Measurements from ENCODE around the gene TUBE1. TPM values are rescaled to one million over a fixed set of nuclear protein-coding genes. Genes with fewer than 3 reads are reported as not detected.
"Not testable (repeated sequence)": the region's sequence is repeated elsewhere in the genome, so short reads cannot be mapped to it uniquely, and the experiment has no call there.

TUBE1 gene
- total RNA-seq, 2 experiments from 2014 or later: 28.2 to 30.8 TPM

- Mint-ChIP-seq H3K9me3 (no peaks in the 10 kb centered on the region), H3K27me3 (peaks cover 3% of the 10 kb centered on the region), H3K4me1 (ENCODE audit: low read depth) (no peaks in the 10 kb centered on the region), H3K36me3 (ENCODE audit: low read depth) (no peaks in the 10 kb centered on the region), H3K27ac (no peak overlapping the region), H3K4me3 (no peak overlapping the region)
- H3K9me3 ChIP-seq (ENCODE audit: control insufficient read depth in 1 of 2, insufficient read depth in 1 of 2, low read length in 2 of 2): no peaks in the 10 kb centered on the region
- no peaks in the 10 kb centered on the region for H3K36me3 ChIP-seq (ENCODE audit: insufficient read depth, low read length)
- ChIA-PET CTCF (interaction anchor here (1.2 kb wide), 1 partner anchor 340 kb away, joined by 3 read pairs; no protein-coding TSS in a partner anchor), POLR2A (no interaction called here)
- TF ChIP-seq CTCF (IDR thresholded peaks at IDR 0.05): no peak
- H3K4me1 ChIP-seq (ENCODE audit: insufficient read depth, low read length): no peaks in the 10 kb centered on the region
- intact Hi-C loops (cut with DNase I, micrococcal nuclease): loop anchor here (10.0 kb wide), 4 partner anchors 55 to 1045 kb away; partner anchors contain the start of gene REV3L (in 1 of the 2)
- ATAC-seq (ENCODE audit: poor library complexity) (no peak), DNase-seq (no peak)
- no peak overlapping the region for H3K4me3 ChIP-seq (ENCODE audit: low read length)
- H3K27me3 ChIP-seq (ENCODE audit: control insufficient read depth in 1 of 2, insufficient read depth in 2 of 2, low read length in 2 of 2): no peaks in the 10 kb centered on the region
- no peak overlapping the region for H3K27ac ChIP-seq (ENCODE audit: low read depth in 1 of 2, low read length in 2 of 2)
Measured at GRCh38 chr6:112049996-112050395, 37.3 kb downstream of the TUBE1 start.

GRCh38 chr6:112049026-112049799 lies 38.1 kb downstream of the TUBE1 start:
- no peaks in the 10 kb centered on the region for H3K4me1 Mint-ChIP-seq (ENCODE audit: low read depth)
- intact Hi-C loops (cut with DNase I, micrococcal nuclease): loop anchor here (10.0 kb wide), 4 partner anchors 54 to 1044 kb away; partner anchors contain the start of gene REV3L (in 1 of the 2)
- H3K36me3 Mint-ChIP-seq (ENCODE audit: low read depth): no peaks in the 10 kb centered on the region
- no peaks in the 10 kb centered on the region for H3K4me1 ChIP-seq (ENCODE audit: insufficient read depth, low read length)
- no peak overlapping the region for H3K27ac Mint-ChIP-seq
- DNase-seq: no peak
- no peak overlapping the region for H3K4me3 ChIP-seq (ENCODE audit: low read length)
- H3K27me3 ChIP-seq (ENCODE audit: control insufficient read depth in 1 of 2, insufficient read depth in 2 of 2, low read length in 2 of 2): no peaks in the 10 kb centered on the region
- ChIA-PET POLR2A (interaction anchor here (0.7 kb wide), 1 partner anchor 572 kb away, joined by 3 read pairs; no protein-coding TSS in a partner anchor), CTCF (no interaction called here)
- ATAC-seq (ENCODE audit: poor library complexity): no peak
- no peaks in the 10 kb centered on the region for H3K9me3 ChIP-seq (ENCODE audit: control insufficient read depth in 1 of 2, insufficient read depth in 1 of 2, low read length in 2 of 2)
- no peak overlapping the region for H3K4me3 Mint-ChIP-seq
- no peaks in the 10 kb centered on the region for H3K9me3 Mint-ChIP-seq
- no peak for TF ChIP-seq CTCF (IDR thresholded peaks at IDR 0.05)
- no peak overlapping the region for H3K27ac ChIP-seq (ENCODE audit: low read depth in 1 of 2, low read length in 2 of 2)
- H3K36me3 ChIP-seq (ENCODE audit: insufficient read depth, low read length): no peaks in the 10 kb centered on the region
- no peaks in the 10 kb centered on the region for H3K27me3 Mint-ChIP-seq

GRCh38 chr6:112047523-112047922 lies 39.8 kb downstream of the TUBE1 start:
- POLR2A ChIA-PET; H3K27ac Mint-ChIP-seq; ATAC-seq (ENCODE audit: poor library complexity); H3K4me3 ChIP-seq (ENCODE audit: low read length); DNase-seq; H3K4me1 ChIP-seq (ENCODE audit: insufficient read depth, low read length); H3K36me3 Mint-ChIP-seq (ENCODE audit: low read depth); H3K27me3 Mint-ChIP-seq; H3K9me3 Mint-ChIP-seq; H3K36me3 ChIP-seq (ENCODE audit: insufficient read depth, low read length); H3K27ac ChIP-seq (ENCODE audit: low read depth in 1 of 2, low read length in 2 of 2); H3K27me3 ChIP-seq (ENCODE audit: control insufficient read depth in 1 of 2, insufficient read depth in 2 of 2, low read length in 2 of 2); H3K4me3 Mint-ChIP-seq; CTCF ChIA-PET; H3K9me3 ChIP-seq (ENCODE audit: control insufficient read depth in 1 of 2, insufficient read depth in 1 of 2, low read length in 2 of 2): not testable (repeated sequence)
- intact Hi-C loops (cut with DNase I, micrococcal nuclease): loop anchor here (10.0 kb wide), 4 partner anchors 53 to 1043 kb away; partner anchors contain the start of gene REV3L (in 1 of the 2)
- peaks cover 14% of the 10 kb centered on the region for H3K4me1 Mint-ChIP-seq (ENCODE audit: low read depth)
